ENCODE measurements around the gene NOX3.

The NOX3 gene

DNA sequence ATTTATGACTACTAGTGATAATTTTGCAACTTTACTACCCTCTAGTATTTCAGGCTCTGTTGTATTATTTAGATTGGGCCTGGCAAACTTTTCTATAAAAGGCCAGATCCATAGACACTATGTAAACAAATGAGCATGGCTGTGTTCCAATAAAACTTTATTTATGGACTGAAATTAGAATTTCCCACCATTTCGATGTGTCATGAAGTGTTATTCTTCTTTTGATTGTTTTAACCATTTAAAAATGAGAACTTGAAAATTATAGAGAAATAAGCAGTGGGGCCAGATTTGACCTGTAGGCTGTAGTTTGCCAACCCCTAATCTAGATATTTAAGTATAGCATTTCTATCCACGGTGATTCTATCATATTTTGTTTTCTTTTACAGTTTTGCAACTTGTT lies 79.8 kb downstream of the NOX3 start:
- no peak for DNase-seq (ENCODE audit: low read depth)
- TF ChIP-seq, protein P1, sequence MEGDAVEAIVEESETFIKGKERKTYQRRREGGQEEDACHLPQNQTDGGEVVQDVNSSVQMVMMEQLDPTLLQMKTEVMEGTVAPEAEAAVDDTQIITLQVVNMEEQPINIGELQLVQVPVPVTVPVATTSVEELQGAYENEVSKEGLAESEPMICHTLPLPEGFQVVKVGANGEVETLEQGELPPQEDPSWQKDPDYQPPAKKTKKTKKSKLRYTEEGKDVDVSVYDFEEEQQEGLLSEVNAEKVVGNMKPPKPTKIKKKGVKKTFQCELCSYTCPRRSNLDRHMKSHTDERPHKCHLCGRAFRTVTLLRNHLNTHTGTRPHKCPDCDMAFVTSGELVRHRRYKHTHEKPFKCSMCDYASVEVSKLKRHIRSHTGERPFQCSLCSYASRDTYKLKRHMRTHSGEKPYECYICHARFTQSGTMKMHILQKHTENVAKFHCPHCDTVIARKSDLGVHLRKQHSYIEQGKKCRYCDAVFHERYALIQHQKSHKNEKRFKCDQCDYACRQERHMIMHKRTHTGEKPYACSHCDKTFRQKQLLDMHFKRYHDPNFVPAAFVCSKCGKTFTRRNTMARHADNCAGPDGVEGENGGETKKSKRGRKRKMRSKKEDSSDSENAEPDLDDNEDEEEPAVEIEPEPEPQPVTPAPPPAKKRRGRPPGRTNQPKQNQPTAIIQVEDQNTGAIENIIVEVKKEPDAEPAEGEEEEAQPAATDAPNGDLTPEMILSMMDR (IDR thresholded peaks at IDR 0.05; ENCODE audit: insufficient read depth, low read depth, low read length, missing control alignments): no peak
- H3K4me3 ChIP-seq (ENCODE audit: low read length): no peak overlapping the region

DNA sequence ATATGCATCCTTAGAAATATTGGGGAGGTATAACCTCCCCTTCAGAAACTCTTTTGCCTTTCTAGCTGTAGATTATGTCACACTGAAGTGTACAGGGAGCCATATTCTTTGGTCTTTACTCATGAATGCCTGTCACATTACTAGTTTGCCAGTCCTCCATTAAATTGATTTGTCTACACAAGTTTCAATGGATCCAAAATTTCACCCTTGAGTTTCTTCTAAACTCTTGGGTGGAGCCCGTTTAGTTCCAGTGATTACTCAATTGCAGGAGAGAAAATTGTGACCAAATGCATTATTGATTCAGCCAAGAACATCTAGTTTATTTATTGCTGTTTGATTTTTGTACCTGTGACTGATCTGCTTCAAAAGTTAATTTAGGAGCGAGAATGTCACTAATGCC lies 81.0 kb downstream of the NOX3 start:
- no peak overlapping the region for H3K4me3 ChIP-seq (ENCODE audit: low read length)
- TF ChIP-seq, protein P1 (IDR thresholded peaks at IDR 0.05; ENCODE audit: insufficient read depth, low read depth, low read length, missing control alignments): no peak
- no peak for DNase-seq (ENCODE audit: low read depth)

DNA sequence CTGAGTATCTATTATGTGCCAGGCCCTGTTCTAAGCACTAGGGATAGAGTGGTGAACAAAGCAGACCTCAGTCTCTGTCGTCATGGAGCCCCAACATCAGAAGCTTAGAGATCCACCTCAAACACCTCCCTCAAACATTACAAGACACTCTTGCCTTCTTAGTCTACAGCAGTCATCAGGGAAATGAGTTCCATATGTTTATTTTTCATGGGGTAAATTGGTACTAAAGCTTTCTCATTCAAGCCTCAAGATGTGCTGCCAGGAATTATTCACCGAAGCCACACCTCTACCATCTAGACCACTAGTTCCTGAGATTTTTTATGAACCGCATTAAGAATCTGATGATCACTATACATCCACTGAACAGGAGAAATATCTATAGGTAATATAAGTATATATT lies 82.4 kb downstream of the NOX3 start:
- DNase-seq (ENCODE audit: low read depth): no peak

DNA sequence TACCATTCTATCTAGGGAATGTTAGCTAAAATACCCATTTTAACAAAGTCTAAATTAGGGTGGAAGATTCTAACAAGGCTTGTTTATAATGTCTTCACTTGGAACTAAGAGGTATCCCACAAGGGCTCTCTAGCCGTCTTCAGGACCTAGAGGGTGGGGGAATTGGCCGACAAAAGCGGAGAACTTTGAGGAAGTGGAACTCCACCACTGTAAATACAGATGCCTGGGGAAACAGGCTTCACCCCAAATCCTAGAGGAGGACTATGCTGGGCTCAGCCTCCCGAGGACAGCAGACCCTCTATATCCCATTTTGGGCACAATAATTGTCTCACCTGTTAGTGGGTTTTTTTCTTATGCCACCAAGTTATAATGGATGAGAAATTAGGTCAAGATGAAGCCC lies 83.4 kb downstream of the NOX3 start:
- H3K4me3 ChIP-seq (ENCODE audit: low read length): no peak overlapping the region
- TF ChIP-seq, protein P1 (IDR thresholded peaks at IDR 0.05; ENCODE audit: insufficient read depth, low read depth, low read length, missing control alignments): no peak
- DNase-seq (ENCODE audit: low read depth): no peak

More for the DNA sequence above, 82.4 kb downstream of the NOX3 start:
- TF ChIP-seq, protein P1 (IDR thresholded peaks at IDR 0.05; ENCODE audit: insufficient read depth, low read depth, low read length, missing control alignments): no peak
- H3K4me3 ChIP-seq (ENCODE audit: low read length): no peak overlapping the region

DNA sequence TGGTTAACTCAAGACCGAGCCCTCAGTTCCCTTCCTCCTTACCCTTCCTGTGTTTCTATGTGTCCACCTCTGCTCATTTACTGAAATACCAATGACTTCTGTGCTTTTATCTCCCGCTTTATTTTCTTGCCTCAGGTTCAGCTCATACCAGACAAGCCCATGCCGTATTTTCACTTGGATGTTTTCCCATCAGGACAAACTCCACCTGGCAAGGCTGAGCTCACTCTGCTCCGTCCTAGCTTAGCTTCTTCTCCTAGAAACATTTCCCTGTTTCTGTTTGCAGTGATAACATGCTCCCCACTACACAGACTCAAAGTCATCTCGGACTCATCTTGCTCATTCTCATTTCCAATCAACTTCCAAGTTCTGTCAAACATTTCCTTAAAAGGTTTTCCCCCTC lies 84.4 kb downstream of the NOX3 start:
- no peak overlapping the region for H3K4me3 ChIP-seq (ENCODE audit: low read length)
- TF ChIP-seq, protein P1 (IDR thresholded peaks at IDR 0.05; ENCODE audit: insufficient read depth, low read depth, low read length, missing control alignments): no peak
- DNase-seq (ENCODE audit: low read depth): no peak

DNA sequence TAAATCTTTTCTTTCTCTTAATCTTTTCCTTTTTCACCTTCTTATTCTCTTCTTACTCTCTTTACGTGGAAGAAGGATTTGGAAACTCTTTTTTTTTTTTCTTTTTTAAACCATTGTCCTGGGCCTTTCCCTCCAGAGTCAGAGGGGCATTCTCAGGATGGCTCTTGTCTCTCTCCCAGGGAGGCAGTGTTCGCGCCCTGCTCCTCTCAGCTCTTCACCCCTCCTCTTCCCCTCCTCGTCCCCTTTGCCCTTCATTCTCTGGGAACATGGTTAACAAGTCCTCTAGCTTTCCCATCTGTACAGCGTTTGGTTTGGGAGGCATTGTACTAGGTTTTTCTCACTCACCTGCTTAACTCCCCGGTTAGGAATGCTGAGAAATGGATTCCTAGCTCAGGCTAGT lies 89.3 kb downstream of the NOX3 start:
- no peak overlapping the region for H3K4me3 ChIP-seq (ENCODE audit: low read length)
- DNase-seq (ENCODE audit: low read depth): no peak

More for the DNA sequence above, 89.3 kb downstream of the NOX3 start:
- TF ChIP-seq, protein P1 (IDR thresholded peaks at IDR 0.05; ENCODE audit: insufficient read depth, low read depth, low read length, missing control alignments): no peak
